ENCODE data around the gene MYO1H. TPM values are rescaled to one million over a fixed set of nuclear protein-coding genes. Genes with fewer than 3 reads are reported as not detected.

Gene MYO1H
- total RNA-seq, 1 donor from 2014 or later = not detected

Other genes with a start within 250 kb of the MYO1H start
- 0.84 and 1.9 TPM in 2 replicates for gene ACACB, start 231.3 kb upstream of the MYO1H start, total RNA-seq
- gene FOXN4, start 38.6 kb upstream of the MYO1H start, total RNA-seq = not detected in 2 replicates
- gene KCTD10, start 129.4 kb downstream of the MYO1H start, total RNA-seq = 37.9 and 52.1 TPM in 2 replicates
- gene UBE3B, start 129.7 kb downstream of the MYO1H start, total RNA-seq = 34.8 and 38.3 TPM in 2 replicates
- gene MMAB, start 225.6 kb downstream of the MYO1H start, total RNA-seq = 39.8 and 48.1 TPM in 2 replicates
- 25.4 and 30.8 TPM in 2 replicates for gene MVK, start 225.9 kb downstream of the MYO1H start, total RNA-seq